Mesodermal cell (in vitro differentiated cells): ENCODE results near the gene POC1B.

Source experiments
- H3K27ac ChIP-seq: 2 replicates; pipeline ENCODE4 v1.7.0; 2013; ENCODE audit warnings: mild to moderate bottlenecking, low read depth, low read length, moderate library complexity; ENCODE audit not compliant: severe bottlenecking
- H3K36me3 ChIP-seq: 2 replicates; pipeline ENCODE4 v1.7.1; 2013; ENCODE audit warnings: mild to moderate bottlenecking, low read length, moderate library complexity; ENCODE audit not compliant: control insufficient read depth, insufficient read depth
- H3K4me1 ChIP-seq: one replicate; pipeline ENCODE4 v1.7.1; 2013; ENCODE audit warnings: mild to moderate bottlenecking, low read length; ENCODE audit not compliant: insufficient read depth, control insufficient read depth, poor library complexity, severe bottlenecking
- H3K4me3 ChIP-seq: 2 replicates; pipeline ENCODE4 v1.7.0; 2013; ENCODE audit warnings: low read length, control low read depth, mild to moderate bottlenecking; ENCODE audit not compliant: insufficient read depth, poor library complexity, severe bottlenecking; ENCODE audit errors: extremely low read depth
- H3K9me3 ChIP-seq: 2 replicates; pipeline ENCODE4 v1.7.1; 2013; ENCODE audit warnings: mild to moderate bottlenecking, low read length, moderate library complexity; ENCODE audit not compliant: control insufficient read depth
- WGBS, 2 experiments: methylation state at CpG; one replicate each; pipeline ENCODE4 v1.1.5; 2013; ENCODE audit warnings: missing lambda C conversion rate in 2 of 2; ENCODE audit not compliant: insufficient coverage in 2 of 2; 5-methylcytosine and 5-hydroxymethylcytosine counted together

The POC1B gene

GRCh38 chr12:89401433-89402058 lies 124.3 kb downstream of the POC1B start:
- Histone ChIP-seq H3K4me3 (no peak overlapping the region), H3K4me1 (peaks cover 6% of the 10 kb centered on the region), H3K36me3 (no peaks in the 10 kb centered on the region), H3K9me3 (no peaks in the 10 kb centered on the region), H3K27ac (no peak overlapping the region)
- WGBS, 2 experiments, result 83 to 92% methylated on average over 2 of the region's 3 CpGs

GRCh38 chr12:89400415-89400814 lies 125.4 kb downstream of the POC1B start:
- Histone ChIP-seq H3K36me3 (no peaks in the 10 kb centered on the region), H3K4me1 (no peaks in the 10 kb centered on the region), H3K9me3 (no peaks in the 10 kb centered on the region), H3K4me3 (no peak overlapping the region), H3K27ac (no peak overlapping the region)
- WGBS, 2 experiments, result 96 to 100% methylated on average over 4 to 6 of the region's 6 CpGs

GRCh38 chr12:89395712-89396111 lies 130.1 kb downstream of the POC1B start:
- no peaks in the 10 kb centered on the region for H3K9me3 ChIP-seq
- H3K4me1 ChIP-seq, result peaks cover 12% of the 10 kb centered on the region
- H3K27ac ChIP-seq, result no peak overlapping the region
- H3K36me3 ChIP-seq, result no peaks in the 10 kb centered on the region
- WGBS, 2 experiments, result 82 to 84% methylated on average over 4 of the region's 4 CpGs
- no peak overlapping the region for H3K4me3 ChIP-seq

- Histone ChIP-seq H3K36me3 (no peaks in the 10 kb centered on the region), H3K9me3 (no peaks in the 10 kb centered on the region), H3K4me3 (no peak overlapping the region), H3K4me1 (peaks cover 24% of the 10 kb centered on the region), H3K27ac (peak overlapping the region; percentile 65)
- 72 to 100% methylated on average over 1 to 2 of the region's 3 CpGs for WGBS, 2 experiments
Measured at GRCh38 chr12:89393551-89394121, 132.2 kb downstream of the POC1B start.

GRCh38 chr12:89392391-89392790 lies 133.5 kb downstream of the POC1B start:
- H3K36me3 ChIP-seq, result no peaks in the 10 kb centered on the region
- 100% methylated on average over 1 of the region's 3 CpGs for WGBS, 2 experiments
- no peak overlapping the region for H3K4me3 ChIP-seq
- peaks cover 24% of the 10 kb centered on the region for H3K4me1 ChIP-seq
- H3K27ac ChIP-seq, result no peak overlapping the region
- no peaks in the 10 kb centered on the region for H3K9me3 ChIP-seq

GRCh38 chr12:89391726-89392336 lies 134.0 kb downstream of the POC1B start:
- Histone ChIP-seq H3K27ac (no peak overlapping the region), H3K4me1 (peaks cover 25% of the 10 kb centered on the region), H3K9me3 (no peaks in the 10 kb centered on the region), H3K4me3 (no peak overlapping the region), H3K36me3 (no peaks in the 10 kb centered on the region)
- 91 to 100% methylated on average over 2 to 4 of the region's 6 CpGs for WGBS, 2 experiments

GRCh38 chr12:89390802-89391673 lies 134.8 kb downstream of the POC1B start:
- Histone ChIP-seq H3K4me1 (peaks cover 31% of the 10 kb centered on the region), H3K27ac (peak overlapping the region; percentile 55), H3K9me3 (no peaks in the 10 kb centered on the region), H3K4me3 (no peak overlapping the region), H3K36me3 (no peaks in the 10 kb centered on the region)
- 70 to 71% methylated on average over 2 to 3 of the region's 3 CpGs for WGBS, 2 experiments

DNA sequence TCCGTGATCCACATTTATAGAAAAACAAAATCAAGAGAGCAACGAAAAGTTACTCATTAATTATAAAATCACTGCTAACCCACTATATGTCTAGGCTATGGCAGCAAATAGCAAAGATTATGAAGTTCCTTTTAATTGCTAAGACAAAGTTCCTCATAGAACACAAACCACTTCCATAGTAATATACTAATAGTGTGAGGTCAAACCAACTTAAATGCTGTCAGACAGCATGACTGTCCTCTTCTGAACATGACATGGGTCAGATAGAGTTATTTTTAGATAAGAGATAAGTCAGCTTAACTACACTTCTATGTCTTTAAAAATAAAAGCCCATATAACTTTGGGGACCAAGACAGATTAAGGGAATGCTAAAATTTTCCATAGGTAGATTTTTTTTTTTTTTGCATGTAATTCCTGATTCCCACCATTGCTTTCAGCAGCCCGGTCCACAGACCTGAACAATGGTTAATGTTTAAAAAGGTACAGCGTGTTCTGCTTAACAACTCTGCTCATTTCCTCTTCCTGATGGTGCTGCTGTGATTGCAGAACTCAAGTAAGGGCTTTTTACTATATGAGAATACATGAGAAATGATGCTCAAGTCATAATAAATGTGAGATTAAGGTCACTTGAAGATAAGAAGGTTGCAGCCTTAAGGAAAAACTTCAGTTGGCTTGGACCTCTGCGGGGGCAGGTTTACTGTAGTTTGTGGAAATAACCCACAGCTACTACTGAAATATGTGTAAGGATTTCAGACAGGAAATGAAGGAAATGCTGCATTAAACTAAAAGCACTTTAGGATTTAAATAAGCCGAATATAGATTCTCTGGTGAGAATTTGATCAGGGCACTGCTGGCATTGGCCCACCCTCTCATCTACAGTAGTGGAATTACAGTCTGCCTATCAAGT lies 135.8 kb downstream of the POC1B start:
- 95 to 100% methylated on average over 1 to 4 of the region's 6 CpGs for WGBS, 2 experiments
- peak overlapping the region; percentile 55 for H3K27ac ChIP-seq
- peaks cover 37% of the 10 kb centered on the region for H3K4me1 ChIP-seq
- no peaks in the 10 kb centered on the region for H3K36me3 ChIP-seq
- no peaks in the 10 kb centered on the region for H3K9me3 ChIP-seq
- no peak overlapping the region for H3K4me3 ChIP-seq

GRCh38 chr12:89386138-89386537 lies 139.7 kb downstream of the POC1B start:
- peaks cover 50% of the 10 kb centered on the region for H3K4me1 ChIP-seq
- no peak overlapping the region for H3K4me3 ChIP-seq
- H3K36me3 ChIP-seq, result no peaks in the 10 kb centered on the region
- 91 to 94% methylated on average over 3 of the region's 3 CpGs for WGBS, 2 experiments
- no peaks in the 10 kb centered on the region for H3K9me3 ChIP-seq
- H3K27ac ChIP-seq, result peak overlapping the region; percentile 13

GRCh38 chr12:89384807-89385206 lies 141.0 kb downstream of the POC1B start:
- no peaks in the 10 kb centered on the region for H3K36me3 ChIP-seq
- H3K27ac ChIP-seq, result peak overlapping the region; percentile 16
- H3K9me3 ChIP-seq, result no peaks in the 10 kb centered on the region
- WGBS, 2 experiments, result 100% methylated on average over 1 of the region's 3 CpGs; no CpG with 5 or more reads in 1 of the 2 experiments
- H3K4me3 ChIP-seq, result no peak overlapping the region
- peaks cover 37% of the 10 kb centered on the region for H3K4me1 ChIP-seq
